GM12892 (cell line): Measurements from ENCODE around the gene CLCA4.

ENCODE experiments used
- POLR2A ChIP-seq: IDR thresholded peaks from 2 replicates; pipeline ENCODE4 v1.6.1; 2011; ENCODE audit warnings: low read depth, low read length, control low read depth
- POLR2AphosphoS5 ChIP-seq: IDR thresholded peaks from 2 replicates; pipeline ENCODE4 v1.6.1; 2011; ENCODE audit warnings: low read depth, low read length, control low read depth
- TAF1 ChIP-seq: IDR thresholded peaks from 2 replicates; pipeline ENCODE4 v1.6.1; 2011; ENCODE audit warnings: low read depth, mild to moderate bottlenecking, control low read depth, low read length, borderline replicate concordance

- no peak for TF ChIP-seq POLR2A
- TF ChIP-seq POLR2AphosphoS5, result no peak
- TF ChIP-seq TAF1, result no peak
These were observed at the start of gene CLCA4 for GRCh38 chr1:86546787-86547221.
